HL-60 (cell line): ENCODE data around the gene GSAP.

Source experiments
- GABPA ChIP-seq: IDR thresholded peaks from 2 replicates; pipeline ENCODE4 v1.6.1; 2012; ENCODE audit warnings: low read depth
- POLR2AphosphoS5 ChIP-seq: IDR thresholded peaks from 2 replicates; pipeline ENCODE4 v1.6.1; 2012; ENCODE audit warnings: low read depth
- TF ChIP-seq, protein P1 (sequence below): IDR thresholded peaks from 2 replicates; pipeline ENCODE4 v1.6.1; 2012; ENCODE audit warnings: low read depth; ENCODE audit not compliant: insufficient replicate concordance
- TF ChIP-seq, protein P2 (sequence below): IDR thresholded peaks from one replicate; pipeline ENCODE4 v1.5.1; 2011; ENCODE audit warnings: low read length, control low read depth, inconsistent platforms; ENCODE audit not compliant: insufficient read depth

DNA sequence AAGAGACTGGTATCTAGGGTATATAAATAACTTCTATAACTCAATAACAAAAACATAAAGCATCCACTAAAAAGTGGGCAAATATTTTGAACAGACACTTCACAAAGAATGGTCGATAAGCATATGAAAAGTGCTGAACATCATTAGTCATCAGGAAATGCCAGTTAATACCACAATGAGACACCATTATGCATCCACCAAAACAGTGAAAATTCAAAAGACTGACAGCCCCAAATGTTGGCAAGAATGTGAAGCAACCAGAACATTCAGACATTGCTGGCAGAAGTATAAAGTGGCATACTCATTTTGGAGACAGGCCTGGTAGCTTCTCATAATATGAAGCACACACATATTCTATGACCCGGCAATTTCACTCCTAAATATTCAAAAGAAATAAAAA lies 26.5 kb upstream of the GSAP start:
- TF ChIP-seq, protein P1, sequence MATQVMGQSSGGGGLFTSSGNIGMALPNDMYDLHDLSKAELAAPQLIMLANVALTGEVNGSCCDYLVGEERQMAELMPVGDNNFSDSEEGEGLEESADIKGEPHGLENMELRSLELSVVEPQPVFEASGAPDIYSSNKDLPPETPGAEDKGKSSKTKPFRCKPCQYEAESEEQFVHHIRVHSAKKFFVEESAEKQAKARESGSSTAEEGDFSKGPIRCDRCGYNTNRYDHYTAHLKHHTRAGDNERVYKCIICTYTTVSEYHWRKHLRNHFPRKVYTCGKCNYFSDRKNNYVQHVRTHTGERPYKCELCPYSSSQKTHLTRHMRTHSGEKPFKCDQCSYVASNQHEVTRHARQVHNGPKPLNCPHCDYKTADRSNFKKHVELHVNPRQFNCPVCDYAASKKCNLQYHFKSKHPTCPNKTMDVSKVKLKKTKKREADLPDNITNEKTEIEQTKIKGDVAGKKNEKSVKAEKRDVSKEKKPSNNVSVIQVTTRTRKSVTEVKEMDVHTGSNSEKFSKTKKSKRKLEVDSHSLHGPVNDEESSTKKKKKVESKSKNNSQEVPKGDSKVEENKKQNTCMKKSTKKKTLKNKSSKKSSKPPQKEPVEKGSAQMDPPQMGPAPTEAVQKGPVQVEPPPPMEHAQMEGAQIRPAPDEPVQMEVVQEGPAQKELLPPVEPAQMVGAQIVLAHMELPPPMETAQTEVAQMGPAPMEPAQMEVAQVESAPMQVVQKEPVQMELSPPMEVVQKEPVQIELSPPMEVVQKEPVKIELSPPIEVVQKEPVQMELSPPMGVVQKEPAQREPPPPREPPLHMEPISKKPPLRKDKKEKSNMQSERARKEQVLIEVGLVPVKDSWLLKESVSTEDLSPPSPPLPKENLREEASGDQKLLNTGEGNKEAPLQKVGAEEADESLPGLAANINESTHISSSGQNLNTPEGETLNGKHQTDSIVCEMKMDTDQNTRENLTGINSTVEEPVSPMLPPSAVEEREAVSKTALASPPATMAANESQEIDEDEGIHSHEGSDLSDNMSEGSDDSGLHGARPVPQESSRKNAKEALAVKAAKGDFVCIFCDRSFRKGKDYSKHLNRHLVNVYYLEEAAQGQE: no peak
- TF ChIP-seq, protein P2, sequence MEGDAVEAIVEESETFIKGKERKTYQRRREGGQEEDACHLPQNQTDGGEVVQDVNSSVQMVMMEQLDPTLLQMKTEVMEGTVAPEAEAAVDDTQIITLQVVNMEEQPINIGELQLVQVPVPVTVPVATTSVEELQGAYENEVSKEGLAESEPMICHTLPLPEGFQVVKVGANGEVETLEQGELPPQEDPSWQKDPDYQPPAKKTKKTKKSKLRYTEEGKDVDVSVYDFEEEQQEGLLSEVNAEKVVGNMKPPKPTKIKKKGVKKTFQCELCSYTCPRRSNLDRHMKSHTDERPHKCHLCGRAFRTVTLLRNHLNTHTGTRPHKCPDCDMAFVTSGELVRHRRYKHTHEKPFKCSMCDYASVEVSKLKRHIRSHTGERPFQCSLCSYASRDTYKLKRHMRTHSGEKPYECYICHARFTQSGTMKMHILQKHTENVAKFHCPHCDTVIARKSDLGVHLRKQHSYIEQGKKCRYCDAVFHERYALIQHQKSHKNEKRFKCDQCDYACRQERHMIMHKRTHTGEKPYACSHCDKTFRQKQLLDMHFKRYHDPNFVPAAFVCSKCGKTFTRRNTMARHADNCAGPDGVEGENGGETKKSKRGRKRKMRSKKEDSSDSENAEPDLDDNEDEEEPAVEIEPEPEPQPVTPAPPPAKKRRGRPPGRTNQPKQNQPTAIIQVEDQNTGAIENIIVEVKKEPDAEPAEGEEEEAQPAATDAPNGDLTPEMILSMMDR: no peak
- TF ChIP-seq POLR2AphosphoS5: no peak
- TF ChIP-seq GABPA: no peak
